ENCODE results near the gene ACTL6B.

- no peak for TF ChIP-seq POLR2AphosphoS5 (IDR thresholded peaks at IDR 0.05; ENCODE audit: borderline replicate concordance, low read depth, low read length)
- TF ChIP-seq EZH2 (IDR thresholded peaks at IDR 0.05) = no peak
- TF ChIP-seq FOXP2 (optimal IDR thresholded peaks at IDR 0.05; ENCODE audit: control extremely low read depth, extremely low read length, insufficient read depth) = no peak
These were observed 33.2 kb upstream of the ACTL6B start for GRCh38 chr7:100689230-100690135.
